ENCODE results near the gene FEM1B.

DNA sequence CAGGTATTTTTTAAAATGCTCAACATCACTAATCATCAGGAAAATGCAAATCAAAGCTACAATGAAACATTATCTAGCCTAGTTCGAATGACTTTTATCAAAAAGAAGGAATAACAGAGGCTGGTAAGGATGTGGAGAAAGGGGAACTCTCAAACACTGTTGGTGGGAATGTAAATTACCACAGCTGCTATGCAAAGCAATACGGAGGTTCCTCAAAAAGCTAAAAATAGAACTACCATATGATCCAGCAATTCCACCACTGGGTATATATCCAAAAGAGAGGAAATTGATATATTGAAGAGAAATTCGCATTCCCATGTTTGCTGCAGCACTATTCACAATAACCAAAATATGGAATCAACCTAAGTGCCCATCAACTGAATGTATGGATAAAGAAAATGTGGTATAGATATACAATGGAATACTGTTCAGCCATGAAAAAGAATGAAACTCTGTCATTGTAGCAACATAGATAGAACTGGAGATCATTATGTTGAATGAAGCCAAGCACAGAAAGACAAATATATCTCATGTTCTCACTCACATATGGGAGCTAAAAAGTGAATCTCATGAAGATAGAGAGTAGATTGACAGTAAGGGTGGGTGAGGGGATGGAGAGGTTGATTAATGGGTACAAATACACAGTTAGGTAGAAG, 28.4 kb upstream of the FEM1B start:
- TF ChIP-seq, protein P1, sequence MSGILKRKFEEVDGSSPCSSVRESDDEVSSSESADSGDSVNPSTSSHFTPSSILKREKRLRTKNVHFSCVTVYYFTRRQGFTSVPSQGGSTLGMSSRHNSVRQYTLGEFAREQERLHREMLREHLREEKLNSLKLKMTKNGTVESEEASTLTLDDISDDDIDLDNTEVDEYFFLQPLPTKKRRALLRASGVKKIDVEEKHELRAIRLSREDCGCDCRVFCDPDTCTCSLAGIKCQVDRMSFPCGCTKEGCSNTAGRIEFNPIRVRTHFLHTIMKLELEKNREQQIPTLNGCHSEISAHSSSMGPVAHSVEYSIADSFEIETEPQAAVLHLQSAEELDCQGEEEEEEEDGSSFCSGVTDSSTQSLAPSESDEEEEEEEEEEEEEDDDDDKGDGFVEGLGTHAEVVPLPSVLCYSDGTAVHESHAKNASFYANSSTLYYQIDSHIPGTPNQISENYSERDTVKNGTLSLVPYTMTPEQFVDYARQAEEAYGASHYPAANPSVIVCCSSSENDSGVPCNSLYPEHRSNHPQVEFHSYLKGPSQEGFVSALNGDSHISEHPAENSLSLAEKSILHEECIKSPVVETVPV (CRISPR knock-in tag; IDR thresholded peaks at IDR 0.05) = no peak
- TF ChIP-seq ZFP30 (CRISPR knock-in tag; IDR thresholded peaks at IDR 0.05) = no peak
- no peak for TF ChIP-seq TCF4 (CRISPR knock-in tag; IDR thresholded peaks at IDR 0.05; ENCODE audit: borderline replicate concordance)
- no peak for TF ChIP-seq ZNF70 (CRISPR knock-in tag; IDR thresholded peaks at IDR 0.05)
- no peak for TF ChIP-seq PATZ1 (CRISPR knock-in tag; IDR thresholded peaks at IDR 0.05; ENCODE audit: borderline replicate concordance)
- TF ChIP-seq ARNTL (CRISPR knock-in tag; IDR thresholded peaks at IDR 0.05; ENCODE audit: borderline replicate concordance, low read depth) = no peak
- TF ChIP-seq TOX (CRISPR knock-in tag; IDR thresholded peaks at IDR 0.05; ENCODE audit: borderline replicate concordance) = no peak
- no peak for TF ChIP-seq RARB (CRISPR knock-in tag; IDR thresholded peaks at IDR 0.05)
- TF ChIP-seq ZFP3 (CRISPR knock-in tag; IDR thresholded peaks at IDR 0.05) = no peak
- TF ChIP-seq SNAI2 (CRISPR knock-in tag; IDR thresholded peaks at IDR 0.05) = no peak
- TF ChIP-seq OSR1 (CRISPR knock-in tag; IDR thresholded peaks at IDR 0.05) = no peak
- TF ChIP-seq PPARA (CRISPR knock-in tag; IDR thresholded peaks at IDR 0.05; ENCODE audit: borderline replicate concordance) = no peak
- no peak for TF ChIP-seq ESRRG (CRISPR knock-in tag; IDR thresholded peaks at IDR 0.05)

Data from SK-N-SH treated with all-trans-retinoic acid at 6 μM for 48 hours (cell line).